Stimulated activated naive CD8-positive, alpha-beta T cell treated with anti-CD3 and anti-CD28 coated beads, Interleukin-15, Interleukin-2, amounts not matched to agents 100 ng/mL and 50 ng/mL, for 24 hours (primary cell): ENCODE results near the gene CLECL1.
"Not testable (repeated sequence)": the region's sequence is repeated elsewhere in the genome, so short reads cannot be mapped to it uniquely, and the experiment has no call there.

Experiments used
- H3K27ac Mint-ChIP-seq: one replicate; pipeline ENCODE4 v1.8.0; 2021; ENCODE audit warnings: mild to moderate bottlenecking, mixed read lengths
- H3K27me3 Mint-ChIP-seq: one replicate; pipeline ENCODE4 v1.8.0; 2021; ENCODE audit warnings: mixed read lengths
- H3K36me3 Mint-ChIP-seq: one replicate; pipeline ENCODE4 v1.8.0; 2021; ENCODE audit warnings: low read depth, mixed read lengths
- H3K4me1 Mint-ChIP-seq: one replicate; pipeline ENCODE4 v1.8.0; 2021; ENCODE audit warnings: low read depth, mixed read lengths
- H3K4me3 Mint-ChIP-seq: one replicate; pipeline ENCODE4 v1.8.0; 2021; ENCODE audit warnings: mild to moderate bottlenecking, mixed read lengths
- H3K9me3 Mint-ChIP-seq: one replicate; pipeline ENCODE4 v1.8.0; 2021; ENCODE audit warnings: mixed read lengths

The CLECL1 gene

GRCh38 chr12:9699269-9699897 is 33.5 kb downstream of the CLECL1 start:
- Mint-ChIP-seq H3K27ac (peak overlapping the region; percentile 41), H3K36me3 (peaks cover 37% of the 10 kb centered on the region), H3K27me3 (no peaks in the 10 kb centered on the region), H3K9me3 (peaks cover 14% of the 10 kb centered on the region), H3K4me1 (peaks cover 70% of the 10 kb centered on the region), H3K4me3 (no peak overlapping the region)

GRCh38 chr12:9698681-9699080 is 34.2 kb downstream of the CLECL1 start:
- Mint-ChIP-seq H3K27me3 (no peaks in the 10 kb centered on the region), H3K9me3 (peaks cover 16% of the 10 kb centered on the region), H3K27ac (peak overlapping the region; percentile 77), H3K4me1 (peaks cover 74% of the 10 kb centered on the region), H3K36me3 (peaks cover 44% of the 10 kb centered on the region), H3K4me3 (peak overlapping the region; percentile 8)

- H3K4me3 Mint-ChIP-seq, result no peak overlapping the region
- peaks cover 16% of the 10 kb centered on the region for H3K9me3 Mint-ChIP-seq
- peaks cover 69% of the 10 kb centered on the region for H3K4me1 Mint-ChIP-seq
- H3K27ac Mint-ChIP-seq, result no peak overlapping the region
- H3K36me3 Mint-ChIP-seq, result peaks cover 55% of the 10 kb centered on the region
- H3K27me3 Mint-ChIP-seq, result no peaks in the 10 kb centered on the region
Observed at GRCh38 chr12:9697619-9698018, 35.3 kb downstream of the CLECL1 start.

- not testable (repeated sequence) for H3K4me3 Mint-ChIP-seq, H3K27me3 Mint-ChIP-seq
- peak overlapping the region; percentile 9 for H3K27ac Mint-ChIP-seq
- H3K36me3 Mint-ChIP-seq, result peaks cover 74% of the 10 kb centered on the region
- H3K9me3 Mint-ChIP-seq, result peaks cover 20% of the 10 kb centered on the region
- peaks cover 53% of the 10 kb centered on the region for H3K4me1 Mint-ChIP-seq
Observed at GRCh38 chr12:9695661-9696060, 37.2 kb downstream of the CLECL1 start.

- peaks cover 48% of the 10 kb centered on the region for H3K4me1 Mint-ChIP-seq
- peaks cover 77% of the 10 kb centered on the region for H3K36me3 Mint-ChIP-seq
- peaks cover 20% of the 10 kb centered on the region for H3K9me3 Mint-ChIP-seq
- H3K4me3 Mint-ChIP-seq, result peak overlapping the region; percentile 10
- H3K27me3 Mint-ChIP-seq, H3K27ac Mint-ChIP-seq: not testable (repeated sequence)
Observed at GRCh38 chr12:9695150-9695549, 37.7 kb downstream of the CLECL1 start.

GRCh38 chr12:9694241-9694640 is 38.7 kb downstream of the CLECL1 start:
- no peak overlapping the region for H3K4me3 Mint-ChIP-seq
- H3K36me3 Mint-ChIP-seq, result peaks cover 86% of the 10 kb centered on the region
- peaks cover 47% of the 10 kb centered on the region for H3K4me1 Mint-ChIP-seq
- peak overlapping the region; percentile 52 for H3K27ac Mint-ChIP-seq
- peaks cover 20% of the 10 kb centered on the region for H3K9me3 Mint-ChIP-seq
- no peaks in the 10 kb centered on the region for H3K27me3 Mint-ChIP-seq

- Mint-ChIP-seq H3K36me3 (peaks cover 96% of the 10 kb centered on the region), H3K9me3 (peaks cover 20% of the 10 kb centered on the region), H3K4me3 (no peak overlapping the region), H3K4me1 (peaks cover 42% of the 10 kb centered on the region), H3K27ac (no peak overlapping the region), H3K27me3 (no peaks in the 10 kb centered on the region)
Observed at GRCh38 chr12:9692909-9693308, 40.0 kb downstream of the CLECL1 start.

- Mint-ChIP-seq H3K4me3 (no peak overlapping the region), H3K4me1 (peaks cover 70% of the 10 kb centered on the region), H3K36me3 (peaks cover 97% of the 10 kb centered on the region), H3K9me3 (peaks cover 15% of the 10 kb centered on the region), H3K27me3 (no peaks in the 10 kb centered on the region), H3K27ac (peak overlapping the region; percentile 67)
Observed at GRCh38 chr12:9687228-9687627, 45.7 kb downstream of the CLECL1 start.

GRCh38 chr12:9685915-9686314 is 47.0 kb downstream of the CLECL1 start:
- Mint-ChIP-seq H3K4me1 (peaks cover 74% of the 10 kb centered on the region), H3K27me3 (no peaks in the 10 kb centered on the region), H3K9me3 (peaks cover 17% of the 10 kb centered on the region), H3K27ac (peak overlapping the region; percentile 70), H3K36me3 (peaks cover 97% of the 10 kb centered on the region), H3K4me3 (peak overlapping the region; percentile 31)

GRCh38 chr12:9685366-9685765 is 47.5 kb downstream of the CLECL1 start:
- H3K27ac Mint-ChIP-seq, result peak overlapping the region; percentile 53
- peaks cover 17% of the 10 kb centered on the region for H3K9me3 Mint-ChIP-seq
- H3K4me3 Mint-ChIP-seq, result peak overlapping the region; percentile 54
- peaks cover 79% of the 10 kb centered on the region for H3K4me1 Mint-ChIP-seq
- H3K27me3 Mint-ChIP-seq, result not testable (repeated sequence)
- H3K36me3 Mint-ChIP-seq, result peaks cover 97% of the 10 kb centered on the region

GRCh38 chr12:9682949-9683348 is 49.9 kb downstream of the CLECL1 start:
- peak overlapping the region; percentile 56 for H3K27ac Mint-ChIP-seq
- H3K27me3 Mint-ChIP-seq, result not testable (repeated sequence)
- peak overlapping the region; percentile 54 for H3K4me3 Mint-ChIP-seq
- H3K4me1 Mint-ChIP-seq, result peaks cover 85% of the 10 kb centered on the region
- peaks cover 27% of the 10 kb centered on the region for H3K9me3 Mint-ChIP-seq
- peaks cover 99% of the 10 kb centered on the region for H3K36me3 Mint-ChIP-seq

- H3K4me3 Mint-ChIP-seq, result peak overlapping the region; percentile 48
Observed at GRCh38 chr12:9682508-9682907, 50.4 kb downstream of the CLECL1 start.

GRCh38 chr12:9674226-9674590 is 58.7 kb downstream of the CLECL1 start:
- Mint-ChIP-seq H3K36me3 (peaks cover 98% of the 10 kb centered on the region), H3K27ac (peak overlapping the region; percentile 100)

More at GRCh38 chr12:9682508-9682907, 50.4 kb downstream of the CLECL1 start:
- not testable (repeated sequence) for H3K27me3 Mint-ChIP-seq
- peak overlapping the region; percentile 56 for H3K27ac Mint-ChIP-seq
- H3K9me3 Mint-ChIP-seq, result peaks cover 27% of the 10 kb centered on the region
- peaks cover 99% of the 10 kb centered on the region for H3K36me3 Mint-ChIP-seq
- H3K4me1 Mint-ChIP-seq, result peaks cover 89% of the 10 kb centered on the region

GRCh38 chr12:9673404-9674225 is 59.3 kb downstream of the CLECL1 start:
- H3K36me3 Mint-ChIP-seq, result peaks cover 95% of the 10 kb centered on the region
- H3K4me3 Mint-ChIP-seq, result peak overlapping the region; percentile 100
- no peaks in the 10 kb centered on the region for H3K9me3 Mint-ChIP-seq
- peaks cover 4% of the 10 kb centered on the region for H3K27me3 Mint-ChIP-seq
- peak overlapping the region; percentile 100 for H3K27ac Mint-ChIP-seq
- H3K4me1 Mint-ChIP-seq, result peaks cover 82% of the 10 kb centered on the region

More at GRCh38 chr12:9674226-9674590, 58.7 kb downstream of the CLECL1 start:
- Mint-ChIP-seq H3K4me3 (peak overlapping the region; percentile 100), H3K27me3 (peaks cover 4% of the 10 kb centered on the region), H3K9me3 (no peaks in the 10 kb centered on the region), H3K4me1 (peaks cover 80% of the 10 kb centered on the region)
